ENCODE data around the gene MRPL28. TPM values are rescaled to one million over a fixed set of nuclear protein-coding genes. Genes with fewer than 3 reads are reported as not detected.
"Not testable (repeated sequence)": the region's sequence is repeated elsewhere in the genome, so short reads cannot be mapped to it uniquely, and the experiment has no call there.

The MRPL28 gene
- total RNA-seq, 1 experiment from 2014 or later: 78.0 TPM

DNA sequence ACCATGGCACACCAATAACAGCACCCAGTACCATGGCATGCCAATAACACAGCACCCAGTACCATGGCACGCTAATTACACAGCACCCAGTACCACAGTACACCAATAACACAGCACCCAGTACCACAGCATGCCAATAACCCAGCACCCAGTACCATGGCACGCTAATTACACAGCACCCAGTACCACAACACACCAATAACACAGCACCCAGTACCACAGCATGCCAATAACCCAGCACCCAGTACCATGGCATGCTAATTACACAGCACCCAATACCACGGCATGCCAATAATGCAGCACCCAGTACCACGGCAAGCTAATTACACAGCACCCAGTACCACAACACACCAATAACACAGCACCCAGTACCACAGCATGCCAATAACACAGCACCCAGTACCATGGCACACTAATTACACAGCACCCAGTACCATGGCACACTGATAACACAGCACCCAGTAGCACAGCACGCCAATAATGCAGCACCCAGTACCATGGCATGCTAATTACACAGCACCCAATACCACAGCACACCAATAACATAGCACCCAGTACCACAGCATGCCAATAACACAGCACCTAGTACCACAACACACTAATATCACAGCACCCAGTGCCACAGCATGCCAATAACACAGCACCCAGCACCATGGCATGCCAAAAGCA is 36.0 kb downstream of the MRPL28 start:
- in situ Hi-C loops (cut with HindIII; ENCODE audit: low pct_unique_long_range_greater_than_20kb, low sequenced_read_pairs); DNase-seq (ENCODE audit: low read depth, low spot score): not testable (repeated sequence)

- no peak for DNase-seq (ENCODE audit: low read depth, low spot score)
- in situ Hi-C loops (cut with HindIII; ENCODE audit: low pct_unique_long_range_greater_than_20kb, low sequenced_read_pairs): no loop called here
Measured at GRCh38 chr16:333406-334094, 36.8 kb downstream of the MRPL28 start.

DNA sequence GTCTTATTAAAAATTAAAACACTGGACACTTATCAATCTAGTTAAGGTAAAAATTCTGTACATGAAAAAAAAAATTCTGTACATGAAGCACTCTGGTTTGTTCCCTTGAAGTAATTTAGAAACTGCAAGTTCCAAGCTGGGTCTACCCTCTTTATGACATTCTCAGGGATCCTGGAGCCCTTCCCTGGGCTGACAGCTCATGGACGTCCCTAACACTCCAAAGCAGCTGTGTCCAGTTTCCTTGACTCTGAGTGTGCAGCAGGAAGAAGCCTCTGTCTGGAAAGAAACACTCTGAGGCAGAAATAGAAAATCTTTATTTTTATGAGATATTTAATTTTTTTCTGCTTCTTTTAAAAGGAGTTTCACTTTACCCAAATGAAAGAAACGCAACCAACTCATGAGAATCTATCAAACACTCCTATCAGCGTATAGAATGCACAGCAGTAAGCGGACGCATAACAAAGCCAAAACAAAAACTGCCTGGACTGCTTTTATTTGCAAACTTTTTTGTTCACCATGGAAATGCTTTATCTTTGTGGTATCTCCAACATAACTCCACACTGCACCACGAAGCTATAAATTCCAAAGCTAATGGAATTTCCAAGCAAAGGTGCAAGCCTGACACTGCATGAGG is 39.0 kb downstream of the MRPL28 start:
- in situ Hi-C loops (cut with HindIII; ENCODE audit: low pct_unique_long_range_greater_than_20kb, low sequenced_read_pairs); DNase-seq (ENCODE audit: low read depth, low spot score): not testable (repeated sequence)

GRCh38 chr16:330741-331140 is 39.6 kb downstream of the MRPL28 start:
- in situ Hi-C loops (cut with HindIII; ENCODE audit: low pct_unique_long_range_greater_than_20kb, low sequenced_read_pairs): no loop called here
- DNase-seq (ENCODE audit: low read depth, low spot score): no peak

DNA sequence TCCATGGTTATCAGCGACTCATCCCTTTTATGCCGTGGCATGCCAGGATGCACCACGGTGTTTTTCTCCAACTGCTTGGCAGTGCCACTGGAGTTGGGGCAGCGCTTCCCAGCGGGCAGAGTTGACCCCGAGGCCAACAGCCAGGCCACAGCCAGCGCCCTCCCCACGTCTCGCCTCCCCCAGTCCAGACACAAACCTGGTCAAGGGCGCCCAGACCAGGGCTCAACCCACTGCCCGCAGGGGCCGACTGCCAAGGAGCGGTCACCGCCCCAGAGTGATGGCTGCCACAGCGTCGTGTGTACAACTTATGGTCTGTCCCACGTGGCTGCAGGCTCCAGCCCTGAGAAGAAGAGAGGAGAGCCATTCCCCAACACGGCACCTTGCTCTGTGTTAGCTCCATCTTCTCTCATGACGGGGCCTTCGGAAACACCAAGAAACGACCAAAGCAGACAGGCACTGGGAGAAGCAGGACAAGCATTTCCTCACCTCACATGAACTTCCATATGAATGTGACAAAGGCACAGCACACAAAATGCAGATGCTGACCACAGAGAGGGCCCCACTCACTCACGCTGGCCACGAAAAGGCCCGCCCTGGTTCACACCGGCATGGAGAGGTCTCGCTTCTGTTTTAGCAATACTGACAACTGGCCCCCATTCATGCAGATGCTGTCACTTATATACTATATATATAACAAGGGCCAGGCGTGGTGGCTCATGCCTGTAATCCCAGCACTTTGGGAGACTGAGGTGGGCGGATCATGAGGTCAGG is 44.8 kb downstream of the MRPL28 start:
- no peak for DNase-seq (ENCODE audit: low read depth, low spot score)
- in situ Hi-C loops (cut with HindIII; ENCODE audit: low pct_unique_long_range_greater_than_20kb, low sequenced_read_pairs): no loop called here

DNA sequence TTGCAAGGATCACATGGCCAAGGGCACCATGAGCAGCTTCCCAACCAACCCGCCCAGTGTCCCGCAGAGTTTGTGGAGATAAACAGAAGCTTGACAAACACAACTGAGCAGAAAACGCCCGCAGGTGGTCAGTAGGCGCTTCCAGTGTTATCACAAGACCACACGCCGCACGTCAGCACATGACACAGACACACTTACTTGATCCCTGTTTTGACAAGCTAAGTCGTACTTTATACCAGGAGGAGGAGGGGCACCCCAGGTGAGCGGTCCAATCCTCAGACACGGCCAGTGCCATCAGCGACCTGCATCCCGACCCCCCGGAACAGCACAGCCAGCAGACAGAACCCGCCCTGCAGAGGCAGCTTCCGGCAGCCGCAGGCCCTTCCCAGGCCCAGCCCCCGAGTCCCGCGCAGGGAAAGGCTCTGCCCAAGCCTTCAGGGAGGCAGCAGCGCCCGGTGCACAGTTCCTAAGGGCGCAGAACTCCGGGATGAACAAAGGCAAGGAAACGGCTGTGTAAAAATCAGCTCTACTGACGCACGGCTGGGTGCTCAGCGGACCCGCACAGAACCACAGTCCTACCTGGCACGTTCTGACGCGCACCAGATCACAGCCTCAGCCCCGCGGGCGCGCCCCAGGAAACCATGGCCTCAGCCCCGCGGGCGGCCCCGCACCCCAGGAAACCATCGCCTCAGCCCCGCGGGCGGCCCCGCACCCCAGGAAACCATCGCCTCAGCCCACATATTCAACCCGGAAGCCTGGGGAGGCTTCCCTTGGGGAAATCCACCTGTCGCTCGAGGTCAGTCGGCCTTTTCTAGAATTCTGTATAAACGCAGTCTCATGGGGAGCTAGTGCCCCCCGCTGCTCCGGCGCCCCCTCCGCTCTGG is 45.6 kb downstream of the MRPL28 start:
- in situ Hi-C loops (cut with HindIII; ENCODE audit: low pct_unique_long_range_greater_than_20kb, low sequenced_read_pairs): no loop called here
- DNase-seq (ENCODE audit: low read depth, low spot score): no peak

- DNase-seq (ENCODE audit: low read depth, low spot score): no peak
- in situ Hi-C loops (cut with HindIII; ENCODE audit: low pct_unique_long_range_greater_than_20kb, low sequenced_read_pairs): no loop called here
Measured at GRCh38 chr16:324201-324450, 46.2 kb downstream of the MRPL28 start.

DNA sequence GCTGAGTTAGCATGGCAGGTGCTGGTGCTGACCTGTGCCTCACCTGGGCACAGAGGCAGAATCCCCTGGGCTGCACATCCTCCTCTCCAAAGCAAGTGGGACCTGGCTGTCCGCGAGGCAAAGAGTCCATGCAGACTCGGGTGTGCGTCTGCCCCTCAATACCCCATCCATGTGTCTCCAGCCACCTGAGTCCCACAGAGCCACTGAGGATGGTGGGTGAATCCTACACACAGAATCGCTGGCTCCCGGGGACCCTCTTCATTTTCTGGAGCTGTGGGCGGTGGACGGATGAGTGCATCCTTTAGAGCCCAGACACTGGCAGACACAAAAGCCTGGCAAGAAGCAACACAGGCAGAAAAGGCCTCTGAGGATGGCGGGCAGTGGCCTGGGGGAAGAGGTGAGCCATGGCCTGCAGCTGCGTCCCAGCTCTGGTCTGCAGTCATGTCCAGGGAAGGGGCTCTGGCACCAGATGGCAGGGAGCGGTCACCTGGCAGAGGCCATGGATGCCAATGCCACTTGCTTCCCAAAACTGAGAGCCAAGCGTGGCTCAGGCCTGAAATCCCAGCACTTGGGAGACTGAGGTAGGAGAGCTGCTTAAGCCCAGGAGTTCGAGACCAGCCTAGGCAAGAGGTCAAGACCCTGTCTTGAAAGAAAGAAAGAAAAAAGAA is 47.7 kb downstream of the MRPL28 start:
- in situ Hi-C loops (cut with HindIII; ENCODE audit: low pct_unique_long_range_greater_than_20kb, low sequenced_read_pairs): no loop called here
- DNase-seq (ENCODE audit: low read depth, low spot score): no peak

GRCh38 chr16:321532-321931 is 48.8 kb downstream of the MRPL28 start:
- in situ Hi-C loops (cut with HindIII; ENCODE audit: low pct_unique_long_range_greater_than_20kb, low sequenced_read_pairs): no loop called here
- no peak for DNase-seq (ENCODE audit: low read depth, low spot score)

- no peak for DNase-seq (ENCODE audit: low read depth, low spot score)
- in situ Hi-C loops (cut with HindIII; ENCODE audit: low pct_unique_long_range_greater_than_20kb, low sequenced_read_pairs): no loop called here
Measured at GRCh38 chr16:320206-320605, 50.1 kb downstream of the MRPL28 start.

DNA sequence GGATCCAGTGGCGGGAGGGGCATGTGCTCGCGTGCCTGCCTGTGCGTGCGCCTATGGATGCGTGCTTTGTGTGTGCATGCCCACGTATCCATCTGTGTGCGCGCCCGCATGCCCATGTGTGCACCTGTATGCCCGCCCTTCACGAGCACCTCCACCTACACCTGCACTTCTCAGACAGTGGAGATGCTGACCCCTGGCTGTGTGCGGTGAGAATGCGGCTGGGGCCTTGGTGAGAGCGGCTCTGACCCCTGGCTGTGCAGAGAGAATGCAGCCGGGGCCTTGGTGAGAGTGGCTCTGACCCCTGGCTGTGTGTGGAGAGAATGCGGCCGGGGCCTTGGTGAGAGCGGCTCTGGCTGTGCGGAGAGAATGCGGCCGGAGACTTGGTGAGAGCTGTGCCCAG is 51.7 kb downstream of the MRPL28 start:
- in situ Hi-C loops (cut with HindIII; ENCODE audit: low pct_unique_long_range_greater_than_20kb, low sequenced_read_pairs): no loop called here
- no peak for DNase-seq (ENCODE audit: low read depth, low spot score)

DNA sequence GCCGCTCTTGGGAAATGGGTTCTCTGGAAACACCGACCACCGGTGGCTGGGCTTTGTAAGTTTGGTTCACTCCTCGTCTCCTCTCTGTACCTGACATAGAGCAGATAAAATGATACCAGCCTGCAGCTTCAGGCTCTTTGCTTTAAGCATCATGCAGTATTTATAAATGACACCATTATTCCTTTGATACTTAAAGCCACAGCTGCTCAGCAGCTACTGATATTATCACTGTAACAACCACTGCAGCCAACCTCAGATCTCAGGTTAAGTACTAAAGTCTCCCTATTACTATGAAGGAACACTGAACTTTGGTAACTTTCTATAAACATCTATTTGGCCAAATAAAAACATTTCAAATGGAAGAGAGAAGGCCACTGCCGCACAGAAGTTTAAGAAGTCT is 52.8 kb downstream of the MRPL28 start:
- DNase-seq (ENCODE audit: low read depth, low spot score): no peak
- in situ Hi-C loops (cut with HindIII; ENCODE audit: low pct_unique_long_range_greater_than_20kb, low sequenced_read_pairs): no loop called here

Other genes with a start within 250 kb of the MRPL28 start
- 4.1 and 5.6 TPM in 2 replicates for gene NPRL3, start 231.9 kb downstream of the MRPL28 start, total RNA-seq (2014; rRNA removed; shearing (Covaris generic))
- gene HBZ, start 217.9 kb downstream of the MRPL28 start, total RNA-seq (2014; rRNA removed; shearing (Covaris generic)): not detected in 2 replicates
- not detected in 2 replicates for gene HBM, start 204.6 kb downstream of the MRPL28 start, total RNA-seq (2014; rRNA removed; shearing (Covaris generic))
- gene HBA2, start 197.7 kb downstream of the MRPL28 start, total RNA-seq (2014; rRNA removed; shearing (Covaris generic)): not detected in 2 replicates
- not detected in 2 replicates for gene HBA1, start 193.9 kb downstream of the MRPL28 start, total RNA-seq (2014; rRNA removed; shearing (Covaris generic))
- 2.2 and 2.5 TPM in 2 replicates for gene HBQ1, start 190.1 kb downstream of the MRPL28 start, total RNA-seq (2014; rRNA removed; shearing (Covaris generic))
- 28.2 and 31.4 TPM in 2 replicates for gene LUC7L, start 141.1 kb downstream of the MRPL28 start, total RNA-seq (2014; rRNA removed; shearing (Covaris generic))
- gene FAM234A, start 135.7 kb downstream of the MRPL28 start, total RNA-seq (2014; rRNA removed; shearing (Covaris generic)): 30.2 and 31.2 TPM in 2 replicates
- gene RGS11, start 94.6 kb downstream of the MRPL28 start, total RNA-seq (2014; rRNA removed; shearing (Covaris generic)): 0.35 and 0.74 TPM in 2 replicates
- 3.5 and 4.1 TPM in 2 replicates for gene ARHGDIG, start 89.9 kb downstream of the MRPL28 start, total RNA-seq (2014; rRNA removed; shearing (Covaris generic))
- 0.08 and 0.34 TPM in 2 replicates for gene PDIA2, start 87.4 kb downstream of the MRPL28 start, total RNA-seq (2014; rRNA removed; shearing (Covaris generic))
- 20.6 and 22.6 TPM in 2 replicates for gene AXIN1, start 17.8 kb downstream of the MRPL28 start, total RNA-seq (2014; rRNA removed; shearing (Covaris generic))
- gene PGAP6, start 11.4 kb upstream of the MRPL28 start, total RNA-seq (2014; rRNA removed; shearing (Covaris generic)): 88.5 and 94.0 TPM in 2 replicates
- 176 and 197 TPM in 2 replicates for gene NME4, start 26.7 kb upstream of the MRPL28 start, total RNA-seq (2014; rRNA removed; shearing (Covaris generic))
- gene DECR2, start 31.3 kb upstream of the MRPL28 start, total RNA-seq (2014; rRNA removed; shearing (Covaris generic)): 11.9 and 12.5 TPM in 2 replicates
- gene RAB11FIP3, start 55.1 kb upstream of the MRPL28 start, total RNA-seq (2014; rRNA removed; shearing (Covaris generic)): 10.0 and 10.5 TPM in 2 replicates
- gene CAPN15, start 157.2 kb upstream of the MRPL28 start, total RNA-seq (2014; rRNA removed; shearing (Covaris generic)): 15.4 and 15.6 TPM in 2 replicates
- gene PRR35, start 189.9 kb upstream of the MRPL28 start, total RNA-seq (2014; rRNA removed; shearing (Covaris generic)): not detected in 2 replicates
- 0.56 and 1.1 TPM in 2 replicates for gene NHLRC4, start 196.5 kb upstream of the MRPL28 start, total RNA-seq (2014; rRNA removed; shearing (Covaris generic))
- 24.5 and 24.7 TPM in 2 replicates for gene PIGQ, start 199.4 kb upstream of the MRPL28 start, total RNA-seq (2014; rRNA removed; shearing (Covaris generic))
- 9.3 and 9.6 TPM in 2 replicates for gene RAB40C, start 219.5 kb upstream of the MRPL28 start, total RNA-seq (2014; rRNA removed; shearing (Covaris generic))

All from SK-MEL-5 (cell line).